NB4 (cell line): ENCODE data around the gene SLC39A13.

Experiments used
- CTCF ChIP-seq: IDR thresholded peaks from one replicate; pipeline ENCODE4 v1.5.1; 2012; ENCODE audit warnings: low read depth, low read length
- MYC ChIP-seq: IDR thresholded peaks from 2 replicates; pipeline ENCODE4 v1.6.1; 2011; ENCODE audit warnings: low read depth, low read length
- POLR2A ChIP-seq: IDR thresholded peaks from 2 replicates; pipeline ENCODE4 v1.6.1; 2011; ENCODE audit warnings: mild to moderate bottlenecking; ENCODE audit not compliant: insufficient read length; ENCODE audit errors: extremely low read depth
- TF ChIP-seq, protein P1 (sequence below): IDR thresholded peaks from 2 replicates; pipeline ENCODE4 v1.6.1; 2011; ENCODE audit warnings: low read depth, low read length

DNA sequence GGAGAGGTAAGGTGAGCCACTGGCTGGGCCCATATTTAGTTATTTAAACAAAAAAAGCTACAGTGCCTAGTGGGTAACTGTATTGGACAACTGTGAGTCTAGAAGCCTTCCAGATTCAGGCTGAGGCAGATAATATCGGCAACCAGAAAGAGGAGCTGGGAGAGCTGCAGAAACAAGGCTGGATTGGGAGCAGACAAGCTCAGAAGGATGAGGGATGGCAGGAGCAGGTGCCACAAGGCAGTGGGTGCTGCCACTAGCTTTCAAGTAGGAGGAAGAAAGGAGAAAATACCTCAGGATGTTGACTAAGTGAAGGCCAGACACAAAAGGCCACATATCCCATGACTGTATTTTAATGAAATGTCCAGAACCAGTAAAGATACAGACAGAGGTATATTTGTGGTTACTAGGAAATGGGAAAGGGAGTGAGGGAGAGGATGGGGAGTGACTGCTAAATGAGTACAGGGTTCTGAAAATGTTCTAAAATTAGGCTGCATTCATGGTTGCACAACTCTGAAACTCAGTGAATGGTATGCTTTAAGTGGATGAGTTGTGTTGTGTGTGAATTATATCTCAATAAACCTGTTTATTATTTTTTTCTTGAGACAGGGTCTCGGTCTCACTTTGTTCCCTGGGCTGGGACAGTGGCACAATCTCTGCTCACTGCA is 52.3 kb downstream of the SLC39A13 start:
- TF ChIP-seq POLR2A = no peak
- TF ChIP-seq CTCF = no peak
- TF ChIP-seq MYC = no peak
- TF ChIP-seq, protein P1, sequence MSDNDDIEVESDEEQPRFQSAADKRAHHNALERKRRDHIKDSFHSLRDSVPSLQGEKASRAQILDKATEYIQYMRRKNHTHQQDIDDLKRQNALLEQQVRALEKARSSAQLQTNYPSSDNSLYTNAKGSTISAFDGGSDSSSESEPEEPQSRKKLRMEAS = no peak
